HCT116 (cell line): ENCODE data around the gene DENND1A. TPM values are rescaled to one million over a fixed set of nuclear protein-coding genes. Genes with fewer than 3 reads are reported as not detected.

Experiments used
- ATAC-seq: fragments of 200-7000 bp; cut with Tn5 transposase; 2 replicates; pipeline ENCODE4 v1.9.1; 2020; ENCODE audit warnings: mild to moderate bottlenecking, moderate library complexity
- BruUV-seq: library from RNA; stranded (reverse); fragments of 400-500 nt; replicated peaks from 2 replicates; lab custom pipeline; 2021; lab: Mats Ljungman, UMichigan
- CTCF ChIA-PET: fragments of 300-600 bp; sonication (Branson Sonifier 250); formaldehyde crosslinking; loops from one replicate; lab custom pipeline; 2021; ENCODE audit warnings: antibody characterized with exemption; lab: Charles Lee
- POLR2A ChIA-PET: fragments of 300-600, 350-600 bp; sonication (Branson Sonifier 250); formaldehyde crosslinking; loops from one replicate; lab custom pipeline; 2021; ENCODE audit warnings: antibody characterized with exemption; lab: Charles Lee
- RAD21 ChIA-PET, 2 experiments: fragments of 300-600 bp; sonication (Branson Sonifier 250); formaldehyde crosslinking; loops; one replicate each; lab custom pipeline; 2023; ENCODE audit warnings: low total read pairs in 2 of 2; ENCODE audit not compliant: uncharacterized antibody in 2 of 2, unreplicated experiment in 2 of 2, low non-redundant PET in 1 of 2; lab: Charles Lee
- DNase-seq: peaks from one replicate; pipeline ENCODE4 v3.0.0-alpha.2; 2010; ENCODE audit warnings: low read depth, low spot score
- H2AFZ ChIP-seq: fragments of 200-600 bp; shearing (Covaris generic), sonication (generic); 2 replicates; pipeline ENCODE4 v1.6.1; 2017; ENCODE audit warnings: low read depth, mixed run types, mixed read lengths, antibody characterized with exemption, low read length; ENCODE audit not compliant: poor library complexity, severe bottlenecking
- H3K27ac ChIP-seq: 2 replicates; pipeline ENCODE4 v1.5.1; 2012; ENCODE audit warnings: low read depth, low read length
- H3K27me3 ChIP-seq: fragments of 200-600 bp; sonication (generic); 2 replicates; pipeline ENCODE4 v1.6.1; 2016; ENCODE audit warnings: mixed run types, low read length, mixed read lengths; ENCODE audit not compliant: insufficient read depth
- H3K36me3 ChIP-seq, 2 experiments: fragments of 200-500 bp in 1 of 2; fragments of 200-600 bp in 1 of 2; sonication (Bioruptor generic) in 1 of 2; sonication (generic) in 1 of 2; 2 replicates each; pipeline versions ENCODE4 v1.5.1 to v1.6.1; 2014 to 2016; ENCODE audit warnings: low read length in 2 of 2, inconsistent platforms in 1 of 2, mixed read lengths in 1 of 2, mixed run types in 1 of 2; ENCODE audit not compliant: insufficient read depth in 2 of 2, control insufficient read depth in 1 of 2
- H3K4me1 ChIP-seq, 2 experiments: fragments of 200-600 bp in 1 of 2; sonication (generic) in 1 of 2; 2 replicates each; pipeline versions ENCODE4 v1.5.1 to v1.6.1; 2012 to 2017; ENCODE audit warnings: low read length in 2 of 2, inconsistent platforms in 1 of 2, mild to moderate bottlenecking in 1 of 2, mixed read lengths in 1 of 2, mixed run types in 1 of 2, moderate library complexity in 1 of 2; ENCODE audit not compliant: insufficient read depth in 2 of 2, control insufficient read depth in 1 of 2
- H3K4me2 ChIP-seq: fragments of 200-600 bp; sonication (generic); 2 replicates; pipeline ENCODE4 v1.6.1; 2017; ENCODE audit warnings: mixed run types, low read length, mixed read lengths
- H3K4me3 ChIP-seq, 2 experiments: fragments of 200-600 bp in 1 of 2; sonication (generic) in 1 of 2; replicated peaks in 1 of 2; 2 replicates each; pipeline ENCODE4 v1.5.1; 2011 to 2016; ENCODE audit warnings: low read length in 2 of 2, control low read depth in 1 of 2, low read depth in 1 of 2, mild to moderate bottlenecking in 1 of 2, mixed read lengths in 1 of 2, mixed run types in 1 of 2
- H3K79me2 ChIP-seq: fragments of 200-600 bp; sonication (generic); 2 replicates; pipeline ENCODE4 v1.6.1; 2017; ENCODE audit warnings: mild to moderate bottlenecking, mixed run types, low read length, moderate library complexity, mixed read lengths; ENCODE audit not compliant: insufficient read depth
- H3K9ac ChIP-seq: fragments of 200-600 bp; sonication (generic); 2 replicates; pipeline ENCODE4 v1.6.1; 2016; ENCODE audit warnings: low read length, mixed read lengths
- H3K9me2 ChIP-seq: fragments of 200-600 bp; sonication (generic), shearing (Covaris generic); 2 replicates; pipeline ENCODE4 v1.6.1; 2017; ENCODE audit warnings: mixed run types, mild to moderate bottlenecking, moderate library complexity; ENCODE audit not compliant: insufficient read depth
- H3K9me3 ChIP-seq, 2 experiments: fragments of 200-500 bp in 1 of 2; fragments of 200-600 bp in 1 of 2; sonication (Bioruptor generic) in 1 of 2; sonication (generic) in 1 of 2; 2 replicates each; pipeline ENCODE4 v1.6.1; 2014 to 2017; ENCODE audit warnings: low read length in 2 of 2, mixed read lengths in 2 of 2, inconsistent platforms in 1 of 2, low read depth in 1 of 2, mild to moderate bottlenecking in 1 of 2, mixed run types in 1 of 2, moderate library complexity in 1 of 2; ENCODE audit not compliant: control insufficient read depth in 1 of 2, insufficient read depth in 1 of 2
- H4K20me1 ChIP-seq: fragments of 200-600 bp; sonication (generic), shearing (Covaris generic); 2 replicates; pipeline ENCODE4 v1.6.1; 2017; ENCODE audit warnings: mixed run types, mild to moderate bottlenecking, moderate library complexity; ENCODE audit not compliant: insufficient read depth
- ATF3 ChIP-seq: IDR thresholded peaks from 2 replicates; pipeline ENCODE4 v1.6.1; 2012
- CBX3 ChIP-seq: IDR thresholded peaks from 2 replicates; pipeline ENCODE4 v1.6.1; 2012; ENCODE audit warnings: low read depth
- CTCF ChIP-seq, 3 experiments: fragments of 200-600 bp in 1 of 3; sonication (generic) in 1 of 3; IDR thresholded peaks in 2 of 3; conservative IDR thresholded peaks in 1 of 3; 2 replicates each; pipeline ENCODE4 v1.5.1; 2012 to 2017; ENCODE audit warnings: low read depth in 2 of 3, low read length in 2 of 3, antibody characterized with exemption in 1 of 3, borderline replicate concordance in 1 of 3, control low read depth in 1 of 3, mild to moderate bottlenecking in 1 of 3, mixed read lengths in 1 of 3, mixed run types in 1 of 3, moderate library complexity in 1 of 3; ENCODE audit not compliant: insufficient read depth in 1 of 3
- EGR1 ChIP-seq: IDR thresholded peaks from 2 replicates; pipeline ENCODE4 v1.6.1; 2012; ENCODE audit warnings: low read depth
- ELF1 ChIP-seq: IDR thresholded peaks from 2 replicates; pipeline ENCODE4 v1.6.1; 2012; ENCODE audit warnings: low read depth, borderline replicate concordance
- FOSL1 ChIP-seq: IDR thresholded peaks from 2 replicates; pipeline ENCODE4 v1.6.1; 2012; ENCODE audit warnings: low read depth
- JUND ChIP-seq: IDR thresholded peaks from 2 replicates; pipeline ENCODE4 v1.6.1; 2012
- RAD21 ChIP-seq: IDR thresholded peaks from 2 replicates; pipeline ENCODE4 v1.6.1; 2012; ENCODE audit warnings: low read depth, mild to moderate bottlenecking
- SIN3A ChIP-seq: IDR thresholded peaks from 2 replicates; pipeline ENCODE4 v1.6.1; 2012; ENCODE audit warnings: low read depth
- ZFX ChIP-seq: fragments of 450-650 bp; IDR thresholded peaks from 2 replicates; pipeline ENCODE4 v1.6.1; 2017
- ZNF274 ChIP-seq: fragments of 200-500 bp; sonication (Bioruptor generic); IDR thresholded peaks from 2 replicates; pipeline ENCODE4 v1.6.1; 2014; ENCODE audit warnings: mild to moderate bottlenecking, low read depth, low read length, inconsistent platforms
- intact Hi-C: fragments of 100-400 bp; cut with micrococcal nuclease; formaldehyde crosslinking; loops from 2 replicates; pipeline ENCODE4 v1.10.0; 2022
- total RNA-seq: library from RNA; stranded (reverse); gene quantifications from one replicate; pipeline ENCODE4 v1.2.1, GENCODE V29; 2021; ENCODE audit not compliant: unreplicated experiment

The DENND1A gene
- total RNA-seq, 1 experiment from 2014 or later: 33.0 TPM

GRCh38 chr9:123469282-123469681, 460.6 kb downstream of the DENND1A start:
- ChIA-PET POLR2A (no interaction called here), CTCF (no interaction called here), RAD21 (no interaction called here)
- ATAC-seq (no peak), DNase-seq (no peak)
- Histone ChIP-seq H3K9me2 (no peaks in the 10 kb centered on the region), H4K20me1 (no peaks in the 10 kb centered on the region), H3K4me1 (no peaks in the 10 kb centered on the region), H3K79me2 (no peaks in the 10 kb centered on the region), H3K9me3 (no peaks in the 10 kb centered on the region), H3K4me3 (no peak overlapping the region), H3K27ac (no peak overlapping the region), H3K36me3 (no peaks in the 10 kb centered on the region), H2AFZ (no peak overlapping the region), H3K9ac (no peak overlapping the region), H3K27me3 (no peaks in the 10 kb centered on the region), H3K4me2 (no peak overlapping the region)
- intact Hi-C loops: no loop called here
- TF ChIP-seq RAD21: no peak
- BruUV-seq: no TSS peak

- BruUV-seq: no TSS peak
- Histone ChIP-seq H3K9me2 (no peaks in the 10 kb centered on the region), H3K4me1 (no peaks in the 10 kb centered on the region), H3K4me2 (no peak overlapping the region), H3K27me3 (no peaks in the 10 kb centered on the region), H2AFZ (no peak overlapping the region), H4K20me1 (no peaks in the 10 kb centered on the region), H3K9me3 (no peaks in the 10 kb centered on the region), H3K36me3 (no peaks in the 10 kb centered on the region), H3K9ac (no peak overlapping the region), H3K27ac (no peak overlapping the region), H3K79me2 (no peaks in the 10 kb centered on the region), H3K4me3 (no peak overlapping the region)
- ChIA-PET CTCF (no interaction called here), POLR2A (no interaction called here), RAD21 (no interaction called here)
- DNase-seq (no peak), ATAC-seq (no peak)
- intact Hi-C loops: no loop called here
- no peak for TF ChIP-seq CBX3
- no peak for TF ChIP-seq SIN3A
- TF ChIP-seq ZFX: no peak
- no peak for TF ChIP-seq CTCF (IDR thresholded peaks at IDR 0.05 in 2 of 3, conservative IDR thresholded peaks at IDR 0.05 in 1 of 3; ENCODE audit: borderline replicate concordance in 1 of 3, insufficient read depth in 1 of 3, low read depth in 2 of 3, low read length in 2 of 3)
- TF ChIP-seq FOSL1: no peak
- TF ChIP-seq ATF3: no peak
- TF ChIP-seq ZNF274: no peak
- TF ChIP-seq JUND: no peak
- TF ChIP-seq ELF1: no peak
- no peak for TF ChIP-seq EGR1
Observed at GRCh38 chr9:123468541-123468940, 461.4 kb downstream of the DENND1A start.
